ENCODE data around the gene MEGF11.
"Not testable (repeated sequence)": the region's sequence is repeated elsewhere in the genome, so short reads cannot be mapped to it uniquely, and the experiment has no call there.

MEGF11 gene

DNA sequence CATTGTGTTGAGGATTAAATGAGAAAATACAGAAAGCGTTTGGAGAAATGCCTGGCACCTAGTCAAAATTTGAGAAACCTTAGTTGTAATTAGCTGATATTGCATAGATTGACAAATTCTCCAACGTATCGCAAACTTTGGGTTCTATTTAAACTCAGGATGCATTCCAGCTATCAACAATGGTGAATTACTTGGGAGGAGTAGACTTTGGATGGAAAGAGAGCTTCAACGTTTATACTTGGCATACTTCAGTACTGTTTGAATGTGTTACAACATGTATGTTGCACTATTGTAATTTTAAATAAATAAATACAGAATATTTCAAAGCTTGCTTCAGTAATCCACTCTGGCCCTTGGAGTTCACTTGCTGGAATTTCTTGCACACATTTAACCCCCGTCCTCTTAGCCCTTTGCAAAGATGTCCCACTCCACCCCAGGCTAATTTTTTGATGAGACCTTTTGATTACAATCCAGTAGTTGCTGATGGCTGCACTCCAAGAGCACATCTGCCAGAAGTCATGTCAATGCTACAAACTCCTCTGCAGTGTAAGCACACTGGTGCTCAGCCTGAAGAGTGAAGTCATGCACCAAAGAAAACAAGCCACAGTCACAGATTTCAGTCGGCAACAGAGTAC lies 35.1 kb upstream of the MEGF11 start:
- Mint-ChIP-seq H3K9me3 (no peaks in the 10 kb centered on the region), H3K4me1 (ENCODE audit: low read depth in 2 of 2) (peaks cover 11 to 22% of the 10 kb centered on the region in 2 donors), H3K4me3 (no peak overlapping the region), H3K27me3 (no peaks in the 10 kb centered on the region), H3K27ac (no peak overlapping the region), H3K36me3 (ENCODE audit: insufficient read depth) (peaks cover 8% of the 10 kb centered on the region)
- DNase-seq (no peak), ATAC-seq (replicated peaks) (no peak)

DNA sequence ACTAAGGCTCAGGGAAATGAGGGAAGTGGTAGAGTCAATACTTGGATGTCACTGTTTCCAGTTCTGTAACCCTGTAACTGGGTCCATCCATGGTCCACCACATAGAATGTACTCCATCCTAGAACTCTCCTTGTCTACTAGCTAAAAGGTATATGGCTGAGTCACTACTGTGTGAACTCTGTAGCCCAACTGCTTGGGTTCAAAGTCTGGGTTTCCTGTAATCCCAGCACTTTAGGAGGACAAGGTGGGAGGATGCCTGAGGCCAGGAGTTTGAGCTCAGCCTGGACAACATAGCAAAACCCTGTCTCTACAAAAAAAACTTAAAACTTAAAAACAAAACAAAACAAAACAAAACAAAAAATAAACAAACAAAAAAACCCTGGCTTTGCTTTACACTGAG lies 34.5 kb upstream of the MEGF11 start:
- Mint-ChIP-seq H3K36me3 (ENCODE audit: insufficient read depth) (peaks cover 8% of the 10 kb centered on the region), H3K9me3 (no peaks in the 10 kb centered on the region), H3K4me1 (ENCODE audit: low read depth in 2 of 2) (peaks cover 11 to 22% of the 10 kb centered on the region in 2 donors), H3K4me3 (no peak overlapping the region), H3K27ac (no peak overlapping the region), H3K27me3 (no peaks in the 10 kb centered on the region)
- DNase-seq (no peak), ATAC-seq (replicated peaks) (no peak)

DNA sequence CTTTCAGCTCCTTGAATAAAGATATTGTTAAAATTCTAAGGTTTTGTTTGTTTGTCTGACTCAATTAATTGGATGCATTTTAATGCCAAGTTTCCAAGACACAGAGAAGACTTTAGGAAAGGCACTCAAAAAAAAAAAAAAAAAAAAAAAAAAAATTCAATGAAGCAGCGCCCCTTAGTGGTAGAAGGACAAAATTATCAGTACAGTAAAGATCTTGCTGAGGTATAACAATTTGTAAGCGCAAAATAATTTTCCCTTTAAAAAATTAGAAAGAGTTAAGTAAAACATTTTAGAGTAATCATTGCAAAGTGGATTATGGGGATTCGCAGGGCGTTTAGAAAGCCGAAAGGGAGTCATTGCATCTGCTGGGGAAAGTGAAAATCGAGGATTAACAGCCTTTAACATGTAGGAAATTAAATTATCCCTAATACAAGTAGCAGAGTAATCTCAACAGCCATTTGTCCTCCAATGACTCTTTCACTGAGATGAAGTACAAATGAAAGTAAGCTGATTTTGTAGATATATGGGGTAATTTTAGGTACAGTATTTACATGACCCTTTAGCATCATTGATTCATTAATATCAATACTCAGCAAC lies 34.0 kb upstream of the MEGF11 start:
- Mint-ChIP-seq H3K9me3 (no peaks in the 10 kb centered on the region), H3K27me3 (no peaks in the 10 kb centered on the region), H3K4me3 (no peak overlapping the region), H3K27ac (no peak overlapping the region), H3K36me3 (ENCODE audit: insufficient read depth) (peaks cover 7% of the 10 kb centered on the region), H3K4me1 (ENCODE audit: low read depth in 2 of 2) (peaks cover 11 to 21% of the 10 kb centered on the region in 2 donors)
- ATAC-seq (replicated peaks) (peak; percentile 37), DNase-seq (no peak)

DNA sequence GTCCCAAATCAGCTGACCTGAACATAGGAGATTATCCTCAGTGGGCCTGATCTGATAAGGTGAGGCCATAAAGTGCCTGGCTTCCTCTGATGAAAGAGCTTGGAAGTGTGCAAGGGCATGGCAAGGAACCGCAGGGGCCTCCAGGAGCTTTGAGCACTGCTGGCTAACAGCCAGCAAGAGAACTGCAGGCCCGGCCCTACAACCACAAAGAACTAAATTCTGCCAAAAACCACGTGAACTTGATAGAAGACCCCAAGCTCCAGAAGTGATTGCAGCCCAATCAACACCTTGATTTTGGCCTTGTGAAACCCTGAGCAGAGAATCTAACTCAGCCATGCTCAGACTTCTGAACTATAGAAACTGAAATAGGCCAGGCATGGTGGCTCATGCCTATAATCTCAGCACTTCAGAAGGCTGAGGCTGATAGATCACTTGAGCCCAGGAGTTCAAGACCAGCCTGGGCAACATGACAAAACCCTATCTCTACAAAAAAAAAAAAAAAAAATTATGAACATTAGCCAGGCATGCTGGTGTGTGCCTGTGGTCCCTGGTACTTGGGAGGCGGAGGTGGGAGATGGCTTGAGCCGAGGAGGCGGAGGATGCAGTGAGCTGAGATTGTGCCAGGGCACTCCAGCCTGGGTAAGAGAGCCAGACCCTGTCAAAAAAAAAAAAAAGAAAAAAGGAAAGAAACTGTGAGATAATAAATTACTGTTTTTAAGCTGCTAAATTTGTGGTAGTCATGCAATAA lies 32.2 kb upstream of the MEGF11 start:
- H3K9me3 Mint-ChIP-seq: no peaks in the 10 kb centered on the region
- H3K27me3 Mint-ChIP-seq: no peaks in the 10 kb centered on the region
- H3K36me3 Mint-ChIP-seq (ENCODE audit: insufficient read depth): no peaks in the 10 kb centered on the region
- no peak overlapping the region for H3K27ac Mint-ChIP-seq
- DNase-seq (no peak), ATAC-seq (replicated peaks) (no peak)
- no peak overlapping the region for H3K4me3 Mint-ChIP-seq
- peaks cover 5 to 10% of the 10 kb centered on the region in 2 donors for H3K4me1 Mint-ChIP-seq (ENCODE audit: low read depth in 2 of 2)

DNA sequence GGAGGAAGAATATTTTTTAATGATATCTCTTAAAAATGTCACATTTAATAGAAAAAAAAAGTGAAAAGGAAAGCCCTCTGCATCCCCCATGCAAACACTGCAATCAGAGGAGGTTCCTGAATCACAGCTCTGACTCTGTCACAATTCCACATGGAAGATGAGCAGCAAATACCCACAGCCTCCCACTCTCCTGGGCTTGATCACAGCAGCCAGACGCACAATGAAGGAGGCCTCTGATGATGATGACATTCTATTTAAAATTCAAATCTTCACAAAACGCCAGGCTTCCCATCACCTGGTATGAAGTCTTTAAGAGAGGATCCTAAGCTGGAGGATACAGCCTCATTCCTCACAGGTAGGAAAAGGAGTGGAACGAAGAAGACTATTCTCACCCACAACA lies 30.7 kb upstream of the MEGF11 start:
- DNase-seq (no peak), ATAC-seq (replicated peaks) (no peak)
- Mint-ChIP-seq H3K27me3 (no peaks in the 10 kb centered on the region), H3K9me3 (no peaks in the 10 kb centered on the region), H3K36me3 (ENCODE audit: insufficient read depth) (no peaks in the 10 kb centered on the region), H3K4me3 (no peak overlapping the region), H3K27ac (no peak overlapping the region), H3K4me1 (ENCODE audit: low read depth in 2 of 2) (peaks cover 0 to 4% of the 10 kb centered on the region in 2 donors)

DNA sequence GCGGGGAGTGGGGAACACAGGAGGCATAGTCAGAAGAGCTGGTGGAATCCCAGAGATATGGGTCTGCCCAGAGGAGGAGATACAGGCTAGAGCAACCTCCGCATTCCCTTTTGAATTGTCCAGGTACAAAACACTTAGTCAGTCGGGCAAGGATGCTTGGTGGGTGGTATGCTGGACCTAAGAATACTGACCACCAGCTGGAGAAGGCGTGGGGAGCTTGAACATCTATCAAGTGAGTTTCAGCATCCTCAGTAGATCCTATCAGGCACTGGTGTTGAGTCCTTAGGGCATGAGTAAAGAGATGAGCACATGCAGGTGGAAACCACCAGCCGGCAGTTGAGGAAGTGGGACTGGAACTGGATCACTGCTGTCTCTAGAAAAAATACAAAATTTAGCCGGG lies 25.1 kb upstream of the MEGF11 start:
- Mint-ChIP-seq H3K27me3 (no peaks in the 10 kb centered on the region), H3K9me3 (no peaks in the 10 kb centered on the region)
- ATAC-seq (replicated peaks): no peak

DNA sequence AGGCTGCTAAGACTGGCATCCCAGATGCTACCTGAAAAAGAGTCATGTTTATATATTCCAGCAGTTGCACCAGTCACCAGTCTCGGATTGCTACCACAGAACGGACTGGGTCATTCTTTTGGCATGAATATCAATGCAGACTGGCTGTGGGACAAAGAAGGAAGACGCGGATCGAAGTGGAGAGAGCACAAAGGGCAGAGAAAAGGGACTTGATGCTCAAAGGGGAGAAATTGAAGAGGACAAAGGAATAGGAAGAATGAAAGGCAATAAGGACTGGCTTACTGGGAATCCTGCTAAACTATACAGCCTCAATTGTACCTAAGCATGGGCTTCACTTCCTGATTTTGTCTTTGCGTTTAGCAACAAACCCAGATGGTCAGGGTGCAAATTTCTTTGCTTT lies 24.5 kb upstream of the MEGF11 start:
- Mint-ChIP-seq H3K27me3 (no peaks in the 10 kb centered on the region), H3K4me3 (no peak overlapping the region), H3K9me3 (no peaks in the 10 kb centered on the region), H3K4me1 (ENCODE audit: low read depth in 2 of 2) (no peaks in the 10 kb centered on the region), H3K36me3 (ENCODE audit: insufficient read depth) (no peaks in the 10 kb centered on the region), H3K27ac (no peak overlapping the region)
- ATAC-seq (replicated peaks): no peak
- DNase-seq: no peak

More for the DNA sequence above, 25.1 kb upstream of the MEGF11 start:
- H3K27ac Mint-ChIP-seq: no peak overlapping the region
- no peak overlapping the region for H3K4me3 Mint-ChIP-seq
- H3K4me1 Mint-ChIP-seq (ENCODE audit: low read depth in 2 of 2): no peaks in the 10 kb centered on the region
- no peak for DNase-seq
- H3K36me3 Mint-ChIP-seq (ENCODE audit: insufficient read depth): no peaks in the 10 kb centered on the region

DNA sequence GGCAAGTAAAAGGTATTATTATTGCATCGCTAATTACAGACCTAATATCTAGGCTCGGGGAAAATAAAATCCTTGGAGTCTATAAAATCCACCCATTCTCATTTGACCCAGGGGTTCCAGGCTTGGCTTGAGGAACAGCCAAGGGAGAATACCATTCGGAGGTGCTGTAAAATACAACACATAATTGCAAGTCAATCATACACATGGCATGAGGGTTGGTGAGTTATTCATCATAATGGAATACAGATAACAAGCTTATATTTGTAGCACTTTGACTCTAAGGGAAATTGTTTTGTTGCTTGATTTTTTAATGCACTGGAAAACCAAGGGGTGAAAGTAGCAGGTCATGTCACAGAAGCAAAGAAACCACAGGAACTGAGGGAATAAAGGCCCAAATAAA lies 23.0 kb upstream of the MEGF11 start:
- Mint-ChIP-seq H3K9me3 (no peaks in the 10 kb centered on the region), H3K27me3 (no peaks in the 10 kb centered on the region), H3K4me1 (ENCODE audit: low read depth in 2 of 2) (no peaks in the 10 kb centered on the region), H3K4me3 (no peak overlapping the region), H3K27ac (no peak overlapping the region), H3K36me3 (ENCODE audit: insufficient read depth) (no peaks in the 10 kb centered on the region)
- DNase-seq (no peak), ATAC-seq (replicated peaks) (no peak)

DNA sequence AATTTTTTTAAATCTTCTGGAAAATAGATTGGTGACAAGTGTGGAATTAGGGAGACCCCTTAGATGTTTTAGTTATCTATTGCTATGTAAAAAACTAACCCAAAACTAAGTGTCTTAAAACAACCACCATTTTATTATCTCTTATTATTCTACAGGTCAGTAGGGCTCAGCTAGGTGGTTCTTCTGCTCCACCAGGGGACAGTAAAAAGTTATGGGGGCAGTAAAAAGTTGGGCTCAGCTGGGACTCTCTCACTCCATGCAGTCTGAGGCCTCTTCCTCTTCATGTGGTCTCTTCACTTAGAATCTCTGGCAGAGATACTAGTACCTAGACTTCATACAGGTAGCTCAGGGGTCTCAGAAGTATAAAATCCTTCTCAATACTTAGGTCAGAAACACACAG lies 21.8 kb upstream of the MEGF11 start:
- Mint-ChIP-seq H3K4me3 (no peak overlapping the region), H3K4me1 (ENCODE audit: low read depth in 2 of 2) (no peaks in the 10 kb centered on the region), H3K27me3 (no peaks in the 10 kb centered on the region), H3K9me3 (no peaks in the 10 kb centered on the region), H3K27ac (no peak overlapping the region), H3K36me3 (ENCODE audit: insufficient read depth) (no peaks in the 10 kb centered on the region)
- ATAC-seq (replicated peaks): no peak
- DNase-seq: no peak

DNA sequence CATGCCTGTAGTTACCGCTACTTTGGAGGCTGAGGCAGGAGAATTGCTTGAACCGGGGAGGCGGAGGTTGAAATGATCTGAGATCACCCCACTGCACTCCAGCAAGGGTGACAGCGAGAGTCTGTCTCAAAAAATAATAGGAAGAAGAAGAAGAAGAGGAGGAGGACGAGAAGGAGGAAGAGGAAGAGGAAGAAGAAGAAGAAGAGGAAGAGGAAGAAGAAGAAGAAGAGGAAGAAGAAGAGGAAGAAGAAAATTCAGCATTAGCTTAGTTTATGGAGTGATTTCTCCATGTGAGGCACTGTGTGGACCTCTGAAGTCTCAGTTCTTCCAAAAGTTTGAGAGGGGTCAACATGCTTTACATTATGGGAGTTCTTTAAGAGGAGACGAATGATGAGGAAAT lies 17.4 kb upstream of the MEGF11 start:
- Mint-ChIP-seq H3K4me3 (no peak overlapping the region), H3K4me1 (ENCODE audit: low read depth in 2 of 2) (no peaks in the 10 kb centered on the region), H3K9me3 (no peaks in the 10 kb centered on the region), H3K27ac (no peak overlapping the region), H3K27me3 (peaks cover 13 to 30% of the 10 kb centered on the region in 2 donors), H3K36me3 (ENCODE audit: insufficient read depth) (no peaks in the 10 kb centered on the region)
- DNase-seq (no peak), ATAC-seq (replicated peaks) (no peak)

DNA sequence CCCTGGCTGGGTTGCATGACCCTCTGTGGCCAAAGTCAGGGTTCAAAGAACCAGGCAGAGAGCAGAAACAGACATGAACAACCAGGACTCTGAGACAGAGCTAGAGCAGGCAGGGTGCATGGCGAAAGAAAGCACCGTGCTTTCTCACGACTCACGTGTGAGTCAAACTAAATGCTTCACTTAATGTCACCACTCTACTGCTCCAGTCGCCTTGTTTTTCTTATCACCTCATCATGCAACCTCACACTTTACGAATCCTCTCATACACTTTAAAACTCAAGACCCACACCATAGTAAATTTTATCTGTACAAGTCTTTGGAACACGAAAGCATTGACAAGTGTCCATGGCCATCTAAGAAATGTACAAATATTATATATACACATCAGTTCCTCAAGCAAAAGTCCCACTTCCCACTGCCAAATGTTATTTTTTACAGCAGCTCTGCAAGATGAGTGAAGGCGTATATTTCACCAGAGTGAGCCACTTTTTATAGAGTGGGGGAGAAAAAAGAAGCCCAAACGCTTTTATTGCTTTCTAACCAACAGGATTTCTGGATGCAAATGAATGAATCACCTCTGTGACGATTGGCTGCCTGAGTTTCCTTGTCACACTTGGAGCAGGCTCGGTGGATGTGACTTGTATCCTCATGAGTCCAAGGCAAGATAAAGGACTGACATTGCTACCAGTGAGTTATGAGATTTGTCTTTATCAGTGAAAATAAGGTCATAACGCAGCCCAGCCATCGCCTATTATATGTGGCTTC lies 16.0 kb upstream of the MEGF11 start:
- DNase-seq (no peak), ATAC-seq (replicated peaks) (no peak)
- Mint-ChIP-seq H3K4me1 (ENCODE audit: low read depth in 2 of 2) (no peaks in the 10 kb centered on the region), H3K36me3 (ENCODE audit: insufficient read depth) (no peaks in the 10 kb centered on the region), H3K4me3 (no peak overlapping the region), H3K27me3 (peaks cover 13 to 36% of the 10 kb centered on the region in 2 donors), H3K27ac (no peak overlapping the region), H3K9me3 (no peaks in the 10 kb centered on the region)

DNA sequence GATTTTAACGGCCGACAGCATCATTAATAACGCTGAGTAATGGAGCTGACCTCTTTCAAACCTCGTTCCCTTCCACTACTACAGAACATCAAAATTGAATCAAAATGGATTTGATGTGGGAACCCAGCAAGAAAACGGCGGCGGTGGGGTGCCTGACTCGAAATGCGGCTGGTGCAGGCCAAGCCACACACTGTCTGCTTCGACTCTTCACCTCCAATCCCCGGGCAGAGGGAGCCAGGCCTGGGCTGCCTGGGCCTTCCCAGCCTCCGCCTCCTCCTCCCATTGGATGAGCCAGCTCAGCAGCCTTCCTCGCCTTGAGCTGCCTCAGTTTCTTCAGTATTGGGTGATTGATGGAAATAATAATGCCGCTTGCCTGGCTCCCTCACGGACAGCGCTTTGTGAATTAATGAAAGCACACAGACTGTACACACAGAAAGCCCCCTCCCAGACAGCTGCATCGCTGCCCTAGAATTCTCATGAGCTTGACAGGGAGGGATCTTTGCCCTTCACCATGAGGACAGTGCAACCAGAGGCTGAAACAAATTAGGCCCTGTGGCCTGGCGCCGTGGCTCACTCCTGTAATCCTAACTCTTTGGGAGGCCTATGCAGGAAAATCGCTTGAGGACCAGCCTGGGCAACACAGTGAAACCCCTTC lies 11.4 kb upstream of the MEGF11 start:
- Mint-ChIP-seq H3K9me3 (no peaks in the 10 kb centered on the region), H3K4me3 (no peak overlapping the region), H3K36me3 (ENCODE audit: insufficient read depth) (no peaks in the 10 kb centered on the region), H3K27ac (no peak overlapping the region), H3K27me3 (peaks cover 21 to 69% of the 10 kb centered on the region in 2 donors), H3K4me1 (ENCODE audit: low read depth in 2 of 2) (no peaks in the 10 kb centered on the region)
- ATAC-seq (replicated peaks) (no peak), DNase-seq (no peak)

DNA sequence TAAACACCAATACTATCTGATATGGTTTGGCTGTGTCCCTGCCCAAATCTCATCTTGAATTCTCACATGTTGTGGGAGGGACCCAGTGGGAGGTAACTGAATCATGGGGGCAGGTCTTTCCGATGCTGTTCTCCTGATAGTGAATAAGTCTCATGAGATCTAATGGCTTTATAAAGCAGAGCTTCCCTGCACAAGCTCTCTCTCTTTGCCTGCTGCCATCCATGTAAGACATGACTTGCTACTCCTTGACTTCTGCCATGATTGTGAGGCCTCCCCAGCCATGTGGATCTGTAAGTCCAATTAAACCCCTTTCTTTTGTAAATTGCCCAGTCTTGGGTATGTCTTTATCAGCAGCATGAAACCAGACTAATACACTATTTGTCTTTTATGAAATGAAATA lies 9.3 kb upstream of the MEGF11 start:
- not testable (repeated sequence) for H3K4me3 Mint-ChIP-seq; H3K36me3 Mint-ChIP-seq (ENCODE audit: insufficient read depth); H3K27ac Mint-ChIP-seq; H3K9me3 Mint-ChIP-seq; DNase-seq; H3K4me1 Mint-ChIP-seq (ENCODE audit: low read depth in 2 of 2); ATAC-seq (replicated peaks)
- peaks cover 25 to 58% of the 10 kb centered on the region in 2 donors for H3K27me3 Mint-ChIP-seq
